PC-9 (cell line): ENCODE results near the gene INAFM2.

Experiments used
- EZH2 ChIP-seq: fragments of 200-600 bp; sonication (generic); IDR thresholded peaks from 2 replicates; pipeline ENCODE4 v1.8.0; 2017; ENCODE audit warnings: antibody characterized with exemption, low read depth
- TF ChIP-seq, protein P1 (sequence below): fragments of 200-600 bp; sonication (generic); conservative IDR thresholded peaks from 2 replicates; pipeline ENCODE4 v1.6.1; 2017; ENCODE audit warnings: mixed run types, antibody characterized with exemption, mild to moderate bottlenecking, moderate library complexity

DNA sequence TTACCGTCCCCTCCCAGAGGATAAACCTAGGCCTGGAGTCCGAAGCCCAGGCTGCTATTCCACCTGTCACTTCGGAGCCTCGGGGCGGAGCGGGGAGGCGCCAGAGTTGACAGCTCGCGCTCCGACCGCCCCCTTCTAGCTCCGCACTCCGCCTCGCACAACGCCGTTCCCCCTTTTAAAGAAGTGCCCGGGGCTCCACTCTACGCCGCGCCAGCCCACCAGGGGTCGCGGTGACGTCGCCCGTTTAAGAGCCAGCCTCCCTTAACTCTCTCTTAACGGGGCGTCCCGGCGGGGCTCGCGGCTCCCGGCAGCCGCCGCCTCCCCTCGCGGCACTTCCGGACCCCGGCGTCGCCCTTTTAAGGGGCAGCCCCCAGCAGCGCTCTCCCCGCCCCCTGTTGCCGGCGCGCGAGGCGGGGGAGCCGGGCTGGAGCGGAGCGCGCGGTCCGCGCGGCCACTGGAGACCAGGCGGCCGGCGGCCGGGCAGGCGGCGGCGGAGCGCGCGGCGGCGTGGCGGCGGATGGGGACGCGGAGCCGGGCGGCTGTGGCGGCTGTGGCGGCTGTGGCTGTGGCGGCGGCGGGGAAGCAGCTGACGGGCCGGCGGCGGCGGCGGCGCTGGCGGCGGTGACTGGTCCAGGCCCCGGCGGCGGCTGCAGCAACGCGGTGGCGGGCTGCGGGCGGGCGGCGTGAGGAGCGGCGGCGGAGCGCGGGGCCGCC, at the start of gene INAFM2:
- TF ChIP-seq, protein P1, sequence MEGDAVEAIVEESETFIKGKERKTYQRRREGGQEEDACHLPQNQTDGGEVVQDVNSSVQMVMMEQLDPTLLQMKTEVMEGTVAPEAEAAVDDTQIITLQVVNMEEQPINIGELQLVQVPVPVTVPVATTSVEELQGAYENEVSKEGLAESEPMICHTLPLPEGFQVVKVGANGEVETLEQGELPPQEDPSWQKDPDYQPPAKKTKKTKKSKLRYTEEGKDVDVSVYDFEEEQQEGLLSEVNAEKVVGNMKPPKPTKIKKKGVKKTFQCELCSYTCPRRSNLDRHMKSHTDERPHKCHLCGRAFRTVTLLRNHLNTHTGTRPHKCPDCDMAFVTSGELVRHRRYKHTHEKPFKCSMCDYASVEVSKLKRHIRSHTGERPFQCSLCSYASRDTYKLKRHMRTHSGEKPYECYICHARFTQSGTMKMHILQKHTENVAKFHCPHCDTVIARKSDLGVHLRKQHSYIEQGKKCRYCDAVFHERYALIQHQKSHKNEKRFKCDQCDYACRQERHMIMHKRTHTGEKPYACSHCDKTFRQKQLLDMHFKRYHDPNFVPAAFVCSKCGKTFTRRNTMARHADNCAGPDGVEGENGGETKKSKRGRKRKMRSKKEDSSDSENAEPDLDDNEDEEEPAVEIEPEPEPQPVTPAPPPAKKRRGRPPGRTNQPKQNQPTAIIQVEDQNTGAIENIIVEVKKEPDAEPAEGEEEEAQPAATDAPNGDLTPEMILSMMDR, result peak; percentile 50
- TF ChIP-seq EZH2, result no peak
